IMR-90 (cell line): ENCODE results near the gene RGS7BP. TPM values are rescaled to one million over a fixed set of nuclear protein-coding genes. Genes with fewer than 3 reads are reported as not detected.

ENCODE experiments used
- ATAC-seq: fragments of 200-7000 bp; cut with Tn5 transposase; 2 replicates; pipeline ENCODE4 v1.9.1; 2020; ENCODE audit warnings: low read depth, mild to moderate bottlenecking, moderate library complexity
- BruUV-seq: library from RNA; stranded (reverse); fragments of 400-500 nt; replicated peaks from 2 replicates; lab custom pipeline; 2021; lab: Mats Ljungman, UMichigan
- CTCF ChIA-PET: fragments of 300-600 bp; formaldehyde crosslinking; extraction: SDS; loops from one replicate; lab custom pipeline; 2021; ENCODE audit warnings: antibody characterized with exemption; lab: Yijun Ruan, JAX
- POLR2A ChIA-PET: fragments of 300-600 bp; sonication (Branson Sonifier 250); formaldehyde crosslinking; loops from one replicate; lab custom pipeline; 2022; ENCODE audit warnings: antibody characterized with exemption; ENCODE audit not compliant: unreplicated experiment; lab: Charles Lee
- DNase-seq: peaks from one replicate; pipeline ENCODE4 v3.0.0; 2013
- H2AFZ ChIP-seq: replicated peaks from 2 replicates; pipeline ENCODE3; 2013; ENCODE audit warnings: low read length, mild to moderate bottlenecking; ENCODE audit not compliant: poor library complexity
- H2AK5ac ChIP-seq: 2 replicates; pipeline ENCODE4 v1.6.1; 2013; ENCODE audit warnings: low read depth, low read length, inconsistent platforms
- H2AK9ac ChIP-seq: replicated peaks from 2 replicates; pipeline ENCODE3; 2013; ENCODE audit warnings: mild to moderate bottlenecking, low read depth, low read length, moderate library complexity; ENCODE audit not compliant: poor library complexity
- H2BK120ac ChIP-seq: 2 replicates; pipeline ENCODE4 v1.6.1; 2013; ENCODE audit warnings: low read depth, low read length, inconsistent platforms
- H2BK15ac ChIP-seq: 3 replicates; pipeline ENCODE4 v1.6.1; 2013; ENCODE audit warnings: low read depth, low read length, inconsistent platforms
- H2BK20ac ChIP-seq: 2 replicates; pipeline ENCODE4 v1.6.1; 2013; ENCODE audit warnings: low read depth, mild to moderate bottlenecking, inconsistent platforms, low read length, moderate library complexity
- H2BK5ac ChIP-seq: 2 replicates; pipeline ENCODE4 v1.6.1; 2013; ENCODE audit warnings: mild to moderate bottlenecking, low read depth, low read length, inconsistent platforms; ENCODE audit not compliant: poor library complexity, severe bottlenecking
- H3K14ac ChIP-seq: replicated peaks from 2 replicates; pipeline ENCODE4 v1.6.1; 2013; ENCODE audit warnings: low read depth, low read length, inconsistent platforms
- H3K18ac ChIP-seq: 2 replicates; pipeline ENCODE4 v1.6.1; 2013; ENCODE audit warnings: low read depth, low read length, control low read depth
- H3K23ac ChIP-seq: 2 replicates; pipeline ENCODE4 v1.6.1; 2013; ENCODE audit warnings: low read depth, low read length, inconsistent platforms
- H3K27ac ChIP-seq: 2 replicates; pipeline ENCODE4 v1.5.1; 2013; ENCODE audit warnings: mild to moderate bottlenecking, control low read depth, low read length; ENCODE audit not compliant: insufficient read depth
- H3K27me3 ChIP-seq: 2 replicates; pipeline ENCODE4 v1.6.1; 2013; ENCODE audit warnings: low read length; ENCODE audit not compliant: control insufficient read depth, insufficient read depth
- H3K36me3 ChIP-seq: 2 replicates; pipeline ENCODE4 v1.6.1; 2013; ENCODE audit warnings: low read length, mixed read lengths; ENCODE audit not compliant: control insufficient read depth, insufficient read depth
- H3K4ac ChIP-seq: 2 replicates; pipeline ENCODE4 v1.6.1; 2013; ENCODE audit warnings: low read depth, low read length, inconsistent platforms
- H3K4me1 ChIP-seq: 2 replicates; pipeline ENCODE4 v1.6.1; 2013; ENCODE audit warnings: low read length, mixed read lengths; ENCODE audit not compliant: control insufficient read depth, insufficient read depth
- H3K4me2 ChIP-seq: 2 replicates; pipeline ENCODE4 v1.6.1; 2013; ENCODE audit warnings: low read depth, mild to moderate bottlenecking, control low read depth, low read length, moderate library complexity
- H3K4me3 ChIP-seq: 2 replicates; pipeline ENCODE4 v1.5.1; 2013; ENCODE audit warnings: low read depth, mild to moderate bottlenecking, control low read depth, low read length, moderate library complexity; ENCODE audit not compliant: insufficient read depth
- H3K56ac ChIP-seq: 2 replicates; pipeline ENCODE4 v1.6.1; 2013; ENCODE audit warnings: low read length, inconsistent platforms; ENCODE audit not compliant: insufficient read depth; ENCODE audit errors: extremely low read depth
- H3K79me1 ChIP-seq, 2 experiments: 2 replicates each; pipeline ENCODE4 v1.6.1; 2013; ENCODE audit warnings: low read length in 2 of 2, inconsistent platforms in 1 of 2, low read depth in 1 of 2
- H3K9ac ChIP-seq: 2 replicates; pipeline ENCODE4 v1.6.1; 2013; ENCODE audit warnings: low read depth, low read length, control low read depth
- H3K9me1 ChIP-seq: 2 replicates; pipeline ENCODE4 v1.6.1; 2013; ENCODE audit warnings: low read length, inconsistent platforms; ENCODE audit not compliant: insufficient read depth
- H3K9me3 ChIP-seq: 2 replicates; pipeline ENCODE4 v1.6.1; 2013; ENCODE audit warnings: low read length; ENCODE audit not compliant: control insufficient read depth, insufficient read depth
- H4K20me1 ChIP-seq: 2 replicates; pipeline ENCODE4 v1.6.1; 2013; ENCODE audit warnings: low read length, inconsistent platforms; ENCODE audit not compliant: insufficient read depth
- H4K5ac ChIP-seq: 2 replicates; pipeline ENCODE4 v1.6.1; 2013; ENCODE audit warnings: mild to moderate bottlenecking, low read depth, low read length, control low read depth
- H4K8ac ChIP-seq, 2 experiments: 2 replicates each; pipeline ENCODE4 v1.6.1; 2013; ENCODE audit warnings: low read depth in 2 of 2, low read length in 2 of 2, control low read depth in 1 of 2, inconsistent platforms in 1 of 2
- H4K91ac ChIP-seq: 2 replicates; pipeline ENCODE4 v1.6.1; 2013; ENCODE audit warnings: low read depth, low read length, inconsistent platforms; ENCODE audit not compliant: insufficient read depth
- BHLHE40 ChIP-seq: fragments of 150-350 bp; IDR thresholded peaks from 2 replicates; pipeline ENCODE4 v1.6.1; 2016; ENCODE audit warnings: mild to moderate bottlenecking, low read depth, low read length
- CEBPB ChIP-seq: IDR thresholded peaks from 2 replicates; pipeline ENCODE4 v1.6.1; 2012; ENCODE audit warnings: low read depth, low read length, improper control_type of control experiment
- CHD1 ChIP-seq: IDR thresholded peaks from 2 replicates; pipeline ENCODE4 v1.6.1; 2012; ENCODE audit warnings: low read depth, low read length, improper control_type of control experiment
- FOS ChIP-seq: fragments of 150-350 bp; IDR thresholded peaks from 2 replicates; pipeline ENCODE4 v1.6.1; 2016; ENCODE audit warnings: low read depth, low read length
- MAFK ChIP-seq: IDR thresholded peaks from 2 replicates; pipeline ENCODE4 v1.6.1; 2012; ENCODE audit warnings: low read depth, low read length, improper control_type of control experiment
- MAZ ChIP-seq: IDR thresholded peaks from 2 replicates; pipeline ENCODE4 v1.6.1; 2012; ENCODE audit warnings: low read depth, mild to moderate bottlenecking, low read length, improper control_type of control experiment, moderate library complexity, borderline replicate concordance
- MXI1 ChIP-seq: IDR thresholded peaks from 2 replicates; pipeline ENCODE4 v1.6.1; 2012; ENCODE audit warnings: low read depth, mild to moderate bottlenecking, low read length, moderate library complexity, borderline replicate concordance
- NFE2L2 ChIP-seq: fragments of 150-350 bp; IDR thresholded peaks from 2 replicates; pipeline ENCODE4 v1.6.1; 2016; ENCODE audit warnings: low read depth, mild to moderate bottlenecking, low read length
- POLR2A ChIP-seq: IDR thresholded peaks from 2 replicates; pipeline ENCODE4 v1.6.1; 2012; ENCODE audit warnings: mild to moderate bottlenecking, low read depth, low read length
- RAD21 ChIP-seq: IDR thresholded peaks from 2 replicates; pipeline ENCODE4 v1.6.1; 2012; ENCODE audit warnings: low read length, improper control_type of control experiment
- RCOR1 ChIP-seq: IDR thresholded peaks from 2 replicates; pipeline ENCODE4 v1.6.1; 2012; ENCODE audit warnings: mild to moderate bottlenecking, low read length, improper control_type of control experiment; ENCODE audit not compliant: insufficient replicate concordance
- RFX5 ChIP-seq: IDR thresholded peaks from 2 replicates; pipeline ENCODE4 v1.8.0; 2012; ENCODE audit warnings: low read depth, mild to moderate bottlenecking, low read length, moderate library complexity
- SMC3 ChIP-seq: fragments of 150-350 bp; IDR thresholded peaks from 2 replicates; pipeline ENCODE4 v1.6.1; 2016; ENCODE audit warnings: low read depth, mild to moderate bottlenecking, antibody characterized with exemption, low read length, moderate library complexity
- whole genome bisulfite sequencing, 2 experiments: methylation state at CpG; one replicate each; pipeline versions ENCODE4 v1.1.5 to v1.1.7; 2013; ENCODE audit warnings: missing lambda C conversion rate in 2 of 2; ENCODE audit not compliant: insufficient read length in 1 of 2; ENCODE audit errors: extremely low coverage in 2 of 2; 5-methylcytosine and 5-hydroxymethylcytosine counted together
- dilution Hi-C: fragments of 300-500 bp; cut with HindIII; formaldehyde crosslinking; loops from one replicate; pipeline ENCODE4 v1.14.3; 2018; ENCODE audit warnings: low sequenced_read_pairs; ENCODE audit not compliant: unreplicated experiment
- in situ Hi-C: fragments of 300-500 bp; cut with MboI; formaldehyde crosslinking; loops from 3 replicates; pipeline ENCODE4 v1.14.3; 2019; ENCODE audit warnings: low sequenced_read_pairs, inconsistent platforms, mixed read lengths
- intact Hi-C: fragments of 100-400 bp; cut with micrococcal nuclease; formaldehyde crosslinking; loops from 2 replicates; pipeline ENCODE4 v1.10.0; 2022
- polyA plus RNA-seq, 3 experiments: library from polyadenylated mRNA; depleted of rRNA; stranded (reverse); fragments of >200 nt; gene quantifications; 2 replicates each; pipeline ENCODE4 v1.2.3, GENCODE V29; 2012; ENCODE audit warnings: low replicate concordance in 1 of 3
- total RNA-seq: library from RNA; depleted of rRNA; stranded (reverse); fragments of >200 nt; gene quantifications from 2 replicates; pipeline ENCODE4 v1.2.3, GENCODE V29; 2012
- TF ChIP-seq, protein P1 (sequence below): fragments of 150-350 bp; IDR thresholded peaks from 2 replicates; pipeline ENCODE4 v1.6.1; 2016; ENCODE audit warnings: low read depth, mild to moderate bottlenecking, low read length, moderate library complexity, borderline replicate concordance
- TF ChIP-seq, protein P2 (sequence below): conservative IDR thresholded peaks from 2 replicates; pipeline ENCODE4 v1.5.1; 2012; ENCODE audit warnings: mild to moderate bottlenecking, low read depth, low read length, improper control_type of control experiment
- TF ChIP-seq, protein P3 (sequence below): fragments of 150-350 bp; IDR thresholded peaks from 2 replicates; pipeline ENCODE4 v1.6.1; 2017; ENCODE audit warnings: mild to moderate bottlenecking, antibody characterized with exemption, low read length, low read depth

RGS7BP gene
- total and polyA plus RNA-seq, 2 of the 4 experiments (the other 2 are of a cell fraction) = not detected

DNA sequence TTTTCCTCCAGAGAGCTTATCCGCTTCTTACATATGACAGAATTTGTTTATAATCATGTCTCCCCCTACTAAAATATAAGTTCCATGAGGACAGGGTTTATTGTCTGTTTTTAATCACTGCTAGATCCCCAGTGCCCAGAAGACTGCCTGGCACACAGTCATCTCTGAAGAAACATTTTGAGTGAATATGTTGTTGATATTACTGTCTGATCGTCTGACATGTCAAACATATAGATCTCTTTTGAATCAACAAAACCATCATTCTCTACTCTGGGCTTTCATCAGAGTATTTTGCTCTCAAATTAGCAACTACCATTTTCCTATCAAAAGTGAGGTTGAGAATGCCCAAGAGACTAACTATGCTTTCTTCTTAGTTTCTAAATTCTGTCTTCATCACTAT lies 117.2 kb downstream of the RGS7BP start:
- TF ChIP-seq MAFK (no peak), RCOR1 (no peak), BHLHE40 (no peak), NFE2L2 (no peak), SMC3 (no peak), RFX5 (no peak), CEBPB (no peak), POLR2A (no peak), CHD1 (no peak), MXI1 (no peak), RAD21 (no peak), MAZ (no peak), FOS (no peak)
- TF ChIP-seq, protein P1, sequence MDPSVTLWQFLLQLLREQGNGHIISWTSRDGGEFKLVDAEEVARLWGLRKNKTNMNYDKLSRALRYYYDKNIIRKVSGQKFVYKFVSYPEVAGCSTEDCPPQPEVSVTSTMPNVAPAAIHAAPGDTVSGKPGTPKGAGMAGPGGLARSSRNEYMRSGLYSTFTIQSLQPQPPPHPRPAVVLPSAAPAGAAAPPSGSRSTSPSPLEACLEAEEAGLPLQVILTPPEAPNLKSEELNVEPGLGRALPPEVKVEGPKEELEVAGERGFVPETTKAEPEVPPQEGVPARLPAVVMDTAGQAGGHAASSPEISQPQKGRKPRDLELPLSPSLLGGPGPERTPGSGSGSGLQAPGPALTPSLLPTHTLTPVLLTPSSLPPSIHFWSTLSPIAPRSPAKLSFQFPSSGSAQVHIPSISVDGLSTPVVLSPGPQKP = no peak
- TF ChIP-seq, protein P2, sequence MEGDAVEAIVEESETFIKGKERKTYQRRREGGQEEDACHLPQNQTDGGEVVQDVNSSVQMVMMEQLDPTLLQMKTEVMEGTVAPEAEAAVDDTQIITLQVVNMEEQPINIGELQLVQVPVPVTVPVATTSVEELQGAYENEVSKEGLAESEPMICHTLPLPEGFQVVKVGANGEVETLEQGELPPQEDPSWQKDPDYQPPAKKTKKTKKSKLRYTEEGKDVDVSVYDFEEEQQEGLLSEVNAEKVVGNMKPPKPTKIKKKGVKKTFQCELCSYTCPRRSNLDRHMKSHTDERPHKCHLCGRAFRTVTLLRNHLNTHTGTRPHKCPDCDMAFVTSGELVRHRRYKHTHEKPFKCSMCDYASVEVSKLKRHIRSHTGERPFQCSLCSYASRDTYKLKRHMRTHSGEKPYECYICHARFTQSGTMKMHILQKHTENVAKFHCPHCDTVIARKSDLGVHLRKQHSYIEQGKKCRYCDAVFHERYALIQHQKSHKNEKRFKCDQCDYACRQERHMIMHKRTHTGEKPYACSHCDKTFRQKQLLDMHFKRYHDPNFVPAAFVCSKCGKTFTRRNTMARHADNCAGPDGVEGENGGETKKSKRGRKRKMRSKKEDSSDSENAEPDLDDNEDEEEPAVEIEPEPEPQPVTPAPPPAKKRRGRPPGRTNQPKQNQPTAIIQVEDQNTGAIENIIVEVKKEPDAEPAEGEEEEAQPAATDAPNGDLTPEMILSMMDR = no peak
- TF ChIP-seq, protein P3, sequence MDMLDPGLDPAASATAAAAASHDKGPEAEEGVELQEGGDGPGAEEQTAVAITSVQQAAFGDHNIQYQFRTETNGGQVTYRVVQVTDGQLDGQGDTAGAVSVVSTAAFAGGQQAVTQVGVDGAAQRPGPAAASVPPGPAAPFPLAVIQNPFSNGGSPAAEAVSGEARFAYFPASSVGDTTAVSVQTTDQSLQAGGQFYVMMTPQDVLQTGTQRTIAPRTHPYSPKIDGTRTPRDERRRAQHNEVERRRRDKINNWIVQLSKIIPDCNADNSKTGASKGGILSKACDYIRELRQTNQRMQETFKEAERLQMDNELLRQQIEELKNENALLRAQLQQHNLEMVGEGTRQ = no peak
- Histone ChIP-seq H2BK20ac (no peak overlapping the region), H3K4me1 (no peaks in the 10 kb centered on the region), H3K23ac (no peak overlapping the region), H3K14ac (no peak overlapping the region), H4K20me1 (no peaks in the 10 kb centered on the region), H3K4ac (no peak overlapping the region), H2AFZ (no peak overlapping the region), H3K27ac (no peak overlapping the region), H2BK120ac (no peak overlapping the region), H3K4me2 (no peak overlapping the region), H2BK5ac (no peak overlapping the region), H3K9me1 (no peaks in the 10 kb centered on the region), H4K5ac (no peak overlapping the region), H3K56ac (no peak overlapping the region), H2AK9ac (no peak overlapping the region), H4K8ac (no peak overlapping the region), H3K79me1 (no peaks in the 10 kb centered on the region), H3K9me3 (no peaks in the 10 kb centered on the region), H2AK5ac (no peak overlapping the region), H3K36me3 (no peaks in the 10 kb centered on the region), H3K18ac (no peak overlapping the region), H3K4me3 (no peak overlapping the region), H3K9ac (no peak overlapping the region), H3K27me3 (peaks cover 16% of the 10 kb centered on the region), H2BK15ac (no peak overlapping the region), H4K91ac (no peak overlapping the region)
- dilution Hi-C loops = loop anchor here (25.0 kb wide), 1 partner anchor 386 kb away; no protein-coding TSS in a partner anchor
- ATAC-seq (no peak), DNase-seq (no peak)
- intact Hi-C loops = no loop called here
- WGBS, 2 experiments = no CpG with 5 or more reads among the region's 2 CpGs
- ChIA-PET CTCF (interaction anchor here (1.2 to 2.7 kb wide), 2 partner anchors 10 to 12 kb away, joined by 4 to 11 read pairs; no protein-coding TSS in a partner anchor), POLR2A (no interaction called here)
- BruUV-seq = no TSS peak
- in situ Hi-C loops = no loop called here
